Measurements from ENCODE around the gene ZNF74. TPM values are rescaled to one million over a fixed set of nuclear protein-coding genes. Genes with fewer than 3 reads are reported as not detected.
A peak's percentile ranks its signal among the peaks of the same experiment; 100 is the strongest.
"Not testable (repeated sequence)": the region's sequence is repeated elsewhere in the genome, so short reads cannot be mapped to it uniquely, and the experiment has no call there.

ZNF74 gene
- total and polyA plus RNA-seq, 2 experiments from 2014 or later, result 15.6 to 17.9 TPM

DNA sequence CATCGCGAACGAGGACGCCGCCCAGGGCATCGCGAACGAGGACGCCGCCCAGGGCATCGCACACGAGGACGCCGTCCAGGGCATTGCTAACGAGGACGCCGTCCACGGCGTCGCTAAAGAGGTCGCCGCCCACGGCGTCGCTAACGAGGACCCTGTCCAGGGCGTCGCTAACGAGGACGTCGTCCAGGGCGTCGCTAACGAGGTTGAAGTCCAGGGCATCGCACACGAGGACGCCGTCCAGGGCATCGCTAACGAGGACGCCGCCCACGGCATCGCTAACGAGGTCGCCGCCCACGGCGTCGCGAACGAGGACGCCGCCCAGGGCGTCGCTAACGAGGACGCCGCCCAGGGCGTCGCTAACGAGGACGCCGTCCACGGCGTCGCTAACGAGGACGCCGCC is 36.0 kb upstream of the ZNF74 start:
- not testable (repeated sequence) for H2AFZ ChIP-seq; H3K9me2 ChIP-seq (replicated peaks; ENCODE audit: insufficient read depth); H3K27me3 ChIP-seq; H3K4me2 ChIP-seq; H3K4me3 ChIP-seq; DNase-seq (ENCODE audit: low spot score); H3K27ac ChIP-seq; H3K9me3 ChIP-seq (ENCODE audit: low read depth); H4K20me1 ChIP-seq (ENCODE audit: insufficient read depth, poor library complexity, severe bottlenecking); H3K36me3 ChIP-seq (replicated peaks; ENCODE audit: insufficient read depth, low read depth); H3K4me1 ChIP-seq (ENCODE audit: insufficient read depth); H3K79me2 ChIP-seq
- no CpG with 5 or more reads among the region's 70 CpGs for WGBS (ENCODE audit: low lambda C conversion rate, missing lambda C conversion rate)

DNA sequence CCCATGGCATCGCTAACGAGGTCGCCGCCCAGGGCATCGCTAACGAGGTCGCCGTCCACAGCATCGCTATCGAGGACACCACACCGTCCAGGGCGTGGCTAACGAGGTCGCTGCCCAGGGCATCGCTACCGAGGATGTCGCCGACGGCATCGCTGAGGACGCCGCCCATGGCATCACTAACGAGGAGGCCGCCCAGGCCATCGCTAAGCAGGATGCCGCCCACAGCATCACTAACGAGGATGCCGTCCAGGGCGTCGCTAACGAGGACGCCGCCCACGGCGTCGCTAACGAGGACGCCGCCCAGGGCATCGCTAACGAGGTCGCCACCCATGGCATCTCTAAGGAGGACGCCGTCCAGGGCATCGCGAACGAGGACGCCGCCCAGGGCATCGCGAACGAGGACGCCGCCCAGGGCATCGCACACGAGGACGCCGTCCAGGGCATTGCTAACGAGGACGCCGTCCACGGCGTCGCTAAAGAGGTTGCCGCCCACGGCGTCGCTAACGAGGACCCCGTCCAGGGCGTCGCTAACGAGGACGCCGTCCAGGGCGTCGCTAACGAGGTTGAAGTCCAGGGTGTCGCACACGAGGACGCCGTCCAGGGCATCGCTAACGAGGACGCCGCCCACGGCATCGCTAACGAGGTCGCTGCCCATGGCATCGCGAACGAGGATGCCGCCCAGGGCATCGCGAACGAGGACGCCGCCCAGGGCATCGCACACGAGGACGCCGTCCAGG is 35.3 kb upstream of the ZNF74 start:
- H3K4me1 ChIP-seq (ENCODE audit: insufficient read depth); H3K9me2 ChIP-seq (replicated peaks; ENCODE audit: insufficient read depth); H2AFZ ChIP-seq; H3K79me2 ChIP-seq; H3K36me3 ChIP-seq (replicated peaks; ENCODE audit: insufficient read depth, low read depth); DNase-seq (ENCODE audit: low spot score); H3K27ac ChIP-seq; H3K4me3 ChIP-seq; H3K9me3 ChIP-seq (ENCODE audit: low read depth); H3K4me2 ChIP-seq; H3K27me3 ChIP-seq; H4K20me1 ChIP-seq (ENCODE audit: insufficient read depth, poor library complexity, severe bottlenecking): not testable (repeated sequence)
- WGBS (ENCODE audit: low lambda C conversion rate, missing lambda C conversion rate), result 96% methylated on average over 23 of the region's 103 CpGs

DNA sequence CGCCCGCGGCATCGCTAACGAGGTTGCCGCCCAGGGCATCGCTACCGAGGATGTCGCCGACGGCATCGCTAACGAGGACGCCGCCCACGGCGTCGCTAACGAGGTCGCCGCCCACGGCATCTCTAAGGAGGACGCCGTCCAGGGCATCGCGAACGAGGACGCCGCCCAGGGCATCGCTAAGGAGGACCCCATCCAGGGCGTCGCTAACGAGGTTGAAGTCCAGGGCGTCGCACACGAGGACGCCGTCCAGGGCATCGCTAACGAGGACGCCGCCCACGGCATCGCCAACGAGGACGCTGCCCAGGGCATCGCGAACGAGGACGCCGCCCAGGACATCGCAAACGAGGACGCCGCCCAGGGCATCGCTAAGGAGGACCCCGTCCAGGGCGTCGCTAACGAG is 33.7 kb upstream of the ZNF74 start:
- not testable (repeated sequence) for H3K27ac ChIP-seq; H3K27me3 ChIP-seq; H3K9me2 ChIP-seq (replicated peaks; ENCODE audit: insufficient read depth); H3K4me1 ChIP-seq (ENCODE audit: insufficient read depth); H3K9me3 ChIP-seq (ENCODE audit: low read depth); H3K36me3 ChIP-seq (replicated peaks; ENCODE audit: insufficient read depth, low read depth); H3K4me3 ChIP-seq; H4K20me1 ChIP-seq (ENCODE audit: insufficient read depth, poor library complexity, severe bottlenecking); H3K79me2 ChIP-seq; DNase-seq (ENCODE audit: low spot score); H3K4me2 ChIP-seq; H2AFZ ChIP-seq
- WGBS (ENCODE audit: low lambda C conversion rate, missing lambda C conversion rate), result 98% methylated on average over 11 of the region's 60 CpGs

DNA sequence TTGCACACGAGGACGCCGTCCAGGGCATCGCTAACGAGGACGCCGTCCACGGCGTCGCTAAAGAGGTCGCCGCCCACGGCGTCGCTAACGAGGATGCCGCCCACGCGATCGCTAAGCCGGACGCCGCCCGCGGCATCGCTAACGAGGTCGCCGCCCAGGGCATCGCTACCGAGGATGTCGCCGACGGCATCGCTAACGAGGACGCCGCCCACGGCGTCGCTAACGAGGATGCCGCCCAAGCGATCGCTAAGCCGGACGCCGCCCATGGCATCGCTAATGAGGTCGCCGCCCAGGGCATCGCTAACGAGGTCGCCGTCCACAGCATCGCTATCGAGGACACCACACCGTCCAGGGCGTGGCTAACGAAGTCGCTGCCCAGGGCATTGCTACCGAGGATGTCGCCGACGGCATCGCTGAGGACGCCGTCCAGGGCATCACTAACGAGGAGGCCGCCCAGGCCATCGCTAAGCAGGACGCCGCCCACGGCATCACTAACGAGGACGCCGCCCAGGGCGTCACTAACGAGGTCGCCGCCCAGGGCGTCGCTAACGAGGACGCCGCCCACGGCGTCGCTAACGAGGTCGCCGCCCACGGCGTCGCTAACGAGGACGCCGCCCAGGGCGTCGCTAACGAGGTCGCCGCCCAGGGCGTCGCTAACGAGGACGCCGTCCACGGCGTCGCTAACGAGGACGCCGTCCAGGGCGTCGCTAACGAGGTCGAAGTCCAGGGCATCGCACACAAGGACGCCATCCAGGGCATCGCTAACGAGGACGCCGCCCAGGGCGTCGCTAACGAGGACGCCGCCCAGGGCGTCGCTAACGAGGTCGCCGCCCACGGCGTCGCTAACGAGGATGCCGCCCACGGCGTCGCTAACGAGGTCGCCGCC is 32.8 kb upstream of the ZNF74 start:
- DNase-seq (ENCODE audit: low spot score); H3K79me2 ChIP-seq; H2AFZ ChIP-seq; H3K9me3 ChIP-seq (ENCODE audit: low read depth); H3K4me3 ChIP-seq; H3K4me2 ChIP-seq; H3K4me1 ChIP-seq (ENCODE audit: insufficient read depth); H3K27ac ChIP-seq; H4K20me1 ChIP-seq (ENCODE audit: insufficient read depth, poor library complexity, severe bottlenecking); H3K36me3 ChIP-seq (replicated peaks; ENCODE audit: insufficient read depth, low read depth); H3K27me3 ChIP-seq; H3K9me2 ChIP-seq (replicated peaks; ENCODE audit: insufficient read depth): not testable (repeated sequence)
- WGBS (ENCODE audit: low lambda C conversion rate, missing lambda C conversion rate), result over 99% methylated on average over 46 of the region's 145 CpGs

DNA sequence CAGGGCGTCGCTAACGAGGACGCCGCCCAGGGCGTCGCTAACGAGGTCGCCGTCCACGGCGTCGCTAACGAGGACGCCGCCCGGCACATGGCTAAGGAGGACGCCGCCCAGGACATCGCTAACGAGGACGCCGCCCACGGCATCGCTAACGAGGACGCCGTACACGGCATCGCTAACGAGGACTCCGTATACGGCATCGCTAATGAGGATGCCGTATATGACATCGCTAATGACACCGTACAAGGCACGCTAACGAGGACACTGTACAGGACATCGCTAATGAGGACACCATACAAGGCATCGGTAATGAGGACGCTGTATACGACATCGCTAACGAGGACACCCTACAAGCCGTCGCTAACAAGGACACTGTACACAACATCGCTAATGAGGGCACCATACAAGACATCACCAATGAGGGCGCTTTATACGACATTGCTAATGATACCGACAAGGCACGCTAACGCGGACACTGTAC is 32.2 kb upstream of the ZNF74 start:
- 98% methylated on average over 30 of the region's 54 CpGs for WGBS (ENCODE audit: low lambda C conversion rate, missing lambda C conversion rate)
- not testable (repeated sequence) for H3K4me1 ChIP-seq (ENCODE audit: insufficient read depth); H3K4me2 ChIP-seq

DNA sequence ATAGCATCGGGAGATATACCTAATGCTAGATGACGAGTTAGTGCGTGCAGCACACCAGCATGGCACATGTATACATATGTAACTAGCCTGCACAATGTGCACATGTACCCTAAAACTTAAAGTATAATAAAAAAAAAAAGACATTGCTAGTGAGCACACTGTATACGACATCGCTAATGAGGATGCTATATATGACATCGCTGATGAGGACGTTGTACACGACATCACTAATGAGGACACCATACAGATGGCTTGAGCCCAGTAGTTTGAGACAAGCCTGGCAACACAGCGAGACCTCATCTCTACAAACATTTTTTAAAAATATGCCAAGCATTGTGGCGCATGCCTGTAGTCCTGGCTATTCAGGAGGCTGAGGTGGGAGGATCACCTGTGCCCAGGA is 31.5 kb upstream of the ZNF74 start:
- H3K4me3 ChIP-seq; H3K27me3 ChIP-seq; H3K36me3 ChIP-seq (replicated peaks; ENCODE audit: insufficient read depth, low read depth); H3K9me3 ChIP-seq (ENCODE audit: low read depth); H3K27ac ChIP-seq; H4K20me1 ChIP-seq (ENCODE audit: insufficient read depth, poor library complexity, severe bottlenecking); H3K4me1 ChIP-seq (ENCODE audit: insufficient read depth); DNase-seq (ENCODE audit: low spot score); H3K9me2 ChIP-seq (replicated peaks; ENCODE audit: insufficient read depth); H3K79me2 ChIP-seq; H3K4me2 ChIP-seq; H2AFZ ChIP-seq: not testable (repeated sequence)
- 98% methylated on average over 10 of the region's 10 CpGs for WGBS (ENCODE audit: low lambda C conversion rate, missing lambda C conversion rate)

More for the DNA sequence above, 32.2 kb upstream of the ZNF74 start:
- not testable (repeated sequence) for H4K20me1 ChIP-seq (ENCODE audit: insufficient read depth, poor library complexity, severe bottlenecking); H3K27me3 ChIP-seq; H3K27ac ChIP-seq; H3K9me2 ChIP-seq (replicated peaks; ENCODE audit: insufficient read depth); H3K9me3 ChIP-seq (ENCODE audit: low read depth); H3K36me3 ChIP-seq (replicated peaks; ENCODE audit: insufficient read depth, low read depth); H3K4me3 ChIP-seq; H3K79me2 ChIP-seq; H2AFZ ChIP-seq; DNase-seq (ENCODE audit: low spot score)

DNA sequence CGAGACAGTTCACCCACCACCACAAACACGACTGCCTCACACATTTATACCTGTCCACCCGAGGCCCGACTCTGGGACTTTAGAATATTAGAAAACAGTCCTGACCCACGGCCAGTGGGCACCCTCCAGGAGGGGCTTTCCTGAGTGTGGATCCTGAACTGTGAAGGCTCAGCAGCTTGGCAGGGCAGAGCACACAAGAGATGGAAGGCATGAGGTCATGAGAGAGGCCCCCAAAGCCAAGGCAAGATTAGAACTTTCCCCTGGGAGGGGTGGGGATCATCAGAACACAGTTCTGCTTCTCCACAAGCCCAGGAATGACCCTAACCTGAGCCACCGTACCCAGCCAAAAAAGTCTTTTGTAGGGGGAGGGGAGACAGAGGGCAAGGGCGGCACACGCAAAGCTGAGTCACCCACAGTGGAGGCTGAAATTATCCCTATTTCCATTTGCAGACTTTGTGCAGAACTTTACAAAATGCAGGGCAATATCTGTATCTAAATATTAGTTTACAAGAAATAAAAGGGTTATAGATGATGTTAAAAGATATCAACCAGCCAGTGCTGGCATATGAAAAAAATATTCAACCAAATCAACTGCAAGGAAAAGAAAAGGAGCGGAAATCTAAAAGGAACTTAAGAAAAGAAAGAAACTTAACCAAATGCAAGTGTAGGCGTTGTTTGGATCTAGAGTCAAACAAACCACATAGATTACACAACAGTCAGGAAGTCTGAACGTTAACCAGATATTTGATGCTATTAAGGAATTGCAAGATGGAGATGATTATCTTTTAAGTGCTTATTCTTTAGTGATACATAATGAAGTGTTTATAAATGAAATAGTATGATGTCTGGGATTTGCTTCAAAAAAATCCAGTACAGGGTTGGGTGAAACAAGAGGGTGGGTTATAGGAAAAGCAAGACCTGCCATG is 29.4 kb upstream of the ZNF74 start:
- H3K27ac ChIP-seq, result peak overlapping the region; percentile 67
- not testable (repeated sequence) for H2AFZ ChIP-seq; H3K79me2 ChIP-seq; H3K4me2 ChIP-seq; H3K9me3 ChIP-seq (ENCODE audit: low read depth); H3K4me1 ChIP-seq (ENCODE audit: insufficient read depth); H3K4me3 ChIP-seq; H4K20me1 ChIP-seq (ENCODE audit: insufficient read depth, poor library complexity, severe bottlenecking); H3K27me3 ChIP-seq; DNase-seq (ENCODE audit: low spot score); H3K9me2 ChIP-seq (replicated peaks; ENCODE audit: insufficient read depth); H3K36me3 ChIP-seq (replicated peaks; ENCODE audit: insufficient read depth, low read depth)
- WGBS (ENCODE audit: low lambda C conversion rate, missing lambda C conversion rate), result 72% methylated on average over 11 of the region's 11 CpGs

DNA sequence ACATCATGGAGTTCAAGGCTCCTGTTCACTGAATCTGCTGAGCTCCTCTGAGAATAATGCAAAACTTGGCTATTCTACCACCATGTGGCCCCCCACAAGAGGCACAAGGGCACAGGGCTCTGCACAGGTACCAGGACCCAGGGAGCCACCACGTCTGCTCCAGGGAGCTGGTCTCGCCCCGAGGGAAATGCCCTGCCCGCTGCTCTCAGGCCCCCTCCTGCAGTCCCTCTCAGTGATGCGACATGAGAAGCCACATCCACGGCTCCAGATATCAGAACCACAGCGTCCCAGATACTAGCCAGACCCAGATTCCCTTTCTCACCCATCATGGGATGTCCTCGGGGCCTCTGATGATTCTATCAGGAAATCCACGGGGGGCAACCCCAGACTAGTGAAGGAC is 27.1 kb upstream of the ZNF74 start:
- not testable (repeated sequence) for H3K9me3 ChIP-seq (ENCODE audit: low read depth); H3K4me3 ChIP-seq; H3K27ac ChIP-seq; H4K20me1 ChIP-seq (ENCODE audit: insufficient read depth, poor library complexity, severe bottlenecking); H2AFZ ChIP-seq; DNase-seq (ENCODE audit: low spot score); H3K36me3 ChIP-seq (replicated peaks; ENCODE audit: insufficient read depth, low read depth); H3K79me2 ChIP-seq; H3K4me2 ChIP-seq; H3K4me1 ChIP-seq (ENCODE audit: insufficient read depth); H3K27me3 ChIP-seq; H3K9me2 ChIP-seq (replicated peaks; ENCODE audit: insufficient read depth)
- WGBS (ENCODE audit: low lambda C conversion rate, missing lambda C conversion rate), result 90% methylated on average over 9 of the region's 9 CpGs
